GM12873 (cell line): ENCODE data around the gene ARVCF.

Source experiments
- CTCF ChIP-seq: IDR thresholded peaks from 2 replicates; pipeline ENCODE4 v1.5.1; 2012; ENCODE audit warnings: low read depth, mild to moderate bottlenecking, moderate library complexity, low read length, control low read depth; ENCODE audit not compliant: insufficient read depth; ENCODE audit errors: missing control alignments

ARVCF gene

GRCh38 chr22:20040327-20041200, 23.9 kb upstream of the ARVCF start:
- TF ChIP-seq CTCF = no peak

GRCh38 chr22:20039683-20040325, 23.2 kb upstream of the ARVCF start:
- no peak for TF ChIP-seq CTCF

- no peak for TF ChIP-seq CTCF
Measured at GRCh38 chr22:20038574-20038973, 22.0 kb upstream of the ARVCF start.

GRCh38 chr22:20037419-20037818, 20.8 kb upstream of the ARVCF start:
- TF ChIP-seq CTCF = no peak

GRCh38 chr22:20036535-20037392, 20.1 kb upstream of the ARVCF start:
- TF ChIP-seq CTCF = no peak

GRCh38 chr22:20036084-20036482, 19.5 kb upstream of the ARVCF start:
- TF ChIP-seq CTCF = no peak

GRCh38 chr22:20035375-20036083, 18.9 kb upstream of the ARVCF start:
- no peak for TF ChIP-seq CTCF
